ENCODE data around the gene SRC.

SRC gene

DNA sequence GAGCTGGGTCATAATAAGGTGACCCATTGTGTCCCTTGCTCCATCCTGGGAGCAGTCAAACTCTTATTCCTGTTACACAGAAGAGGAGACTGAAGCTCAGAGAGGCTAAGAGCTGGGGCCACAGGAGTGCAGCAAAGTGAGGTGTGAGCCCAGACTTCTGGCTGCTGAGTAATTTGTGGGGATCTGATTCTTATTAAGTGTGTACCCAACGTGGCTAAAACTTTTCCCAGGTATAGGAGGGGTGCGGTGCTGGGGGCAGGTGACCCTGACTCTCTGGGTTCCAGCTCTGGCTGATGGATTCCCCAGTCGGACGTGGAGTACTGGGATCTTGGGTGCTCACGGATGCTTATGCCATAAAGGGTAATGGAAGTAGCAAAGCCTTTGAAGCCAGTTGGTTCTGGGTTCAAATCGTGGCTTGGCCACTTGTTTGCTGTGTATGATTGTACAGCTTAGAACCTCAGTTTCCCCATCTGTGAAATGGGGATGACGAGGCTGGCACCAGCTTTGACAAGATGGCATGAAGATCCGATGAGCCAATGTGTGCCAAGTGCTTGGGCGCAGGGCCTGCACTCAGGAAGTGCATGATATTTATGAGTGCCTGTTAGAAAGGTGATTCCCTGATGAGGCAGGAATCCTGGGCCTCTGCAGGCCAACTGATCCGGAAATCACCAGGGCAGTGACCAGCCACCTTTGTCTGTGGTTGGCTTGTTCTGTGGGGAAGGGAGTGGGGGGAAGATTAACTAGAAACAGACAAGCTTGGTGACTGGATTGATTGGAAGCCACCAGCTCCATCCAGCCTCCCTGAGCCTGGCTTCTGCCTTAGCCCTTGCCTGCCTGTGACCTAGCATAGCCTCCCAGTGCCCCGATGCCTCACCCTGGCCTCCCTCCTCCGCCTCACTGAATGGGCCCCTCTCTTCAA lies 6.0 kb downstream of the SRC start:
- no peak for DNase-seq

GRCh38 chr20:37352608-37352980 lies 6.7 kb downstream of the SRC start:
- no peak for DNase-seq

GRCh38 chr20:37353285-37353849 lies 7.4 kb downstream of the SRC start:
- DNase-seq = no peak

DNA sequence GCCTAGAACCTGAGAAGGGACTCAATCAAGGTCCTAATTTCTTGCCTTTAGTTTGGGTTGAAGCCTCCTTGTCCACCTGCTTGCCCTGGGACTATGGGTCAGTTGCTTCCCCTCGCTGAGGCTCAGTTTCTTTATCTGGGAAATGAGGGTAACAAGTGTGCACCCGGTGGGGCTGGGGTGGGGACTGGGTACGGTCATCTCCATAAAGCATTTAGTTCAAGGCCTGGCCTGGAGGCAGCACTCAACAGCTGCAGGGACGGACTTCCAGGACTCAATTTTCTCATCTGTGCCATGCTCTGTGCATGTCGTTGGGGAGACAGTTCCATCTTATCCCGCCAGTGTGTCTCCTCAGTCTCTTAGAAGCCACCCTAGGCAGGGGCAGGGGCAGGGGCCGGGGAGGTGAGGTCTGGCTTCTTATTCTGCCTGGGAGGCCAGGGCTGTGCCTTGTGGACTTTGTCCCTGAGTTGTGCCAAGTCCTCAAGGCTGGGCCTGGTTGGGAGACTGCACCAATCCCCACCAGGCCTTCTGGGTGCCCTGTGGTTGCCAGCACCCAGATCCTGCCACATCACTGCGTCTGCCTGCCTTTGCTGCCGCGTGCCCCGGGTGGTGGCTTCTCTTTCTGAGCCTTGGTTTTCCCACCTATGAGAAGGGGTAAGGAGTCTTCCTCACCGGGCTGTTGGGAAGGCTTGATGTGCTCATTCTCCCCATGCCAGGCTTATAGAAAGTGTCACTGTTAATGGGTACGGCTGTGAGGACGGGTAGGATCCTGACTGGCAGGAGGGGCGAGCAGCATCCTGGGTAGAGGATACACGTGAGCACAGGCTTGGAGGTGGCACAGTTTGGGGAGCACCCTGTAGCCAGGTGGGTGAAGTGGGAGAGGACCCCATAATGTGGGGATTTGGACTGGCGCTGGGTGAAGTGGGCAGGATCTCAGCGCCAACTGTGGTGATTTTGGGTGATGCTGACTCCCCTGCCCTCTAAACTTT lies 8.6 kb downstream of the SRC start:
- no peak for DNase-seq

- DNase-seq = no peak
Measured at GRCh38 chr20:37355252-37356180, 9.6 kb downstream of the SRC start.

- no peak for DNase-seq
Measured at GRCh38 chr20:37356387-37356786, 10.4 kb downstream of the SRC start.

GRCh38 chr20:37356961-37357371 lies 11.0 kb downstream of the SRC start:
- DNase-seq = no peak

DNA sequence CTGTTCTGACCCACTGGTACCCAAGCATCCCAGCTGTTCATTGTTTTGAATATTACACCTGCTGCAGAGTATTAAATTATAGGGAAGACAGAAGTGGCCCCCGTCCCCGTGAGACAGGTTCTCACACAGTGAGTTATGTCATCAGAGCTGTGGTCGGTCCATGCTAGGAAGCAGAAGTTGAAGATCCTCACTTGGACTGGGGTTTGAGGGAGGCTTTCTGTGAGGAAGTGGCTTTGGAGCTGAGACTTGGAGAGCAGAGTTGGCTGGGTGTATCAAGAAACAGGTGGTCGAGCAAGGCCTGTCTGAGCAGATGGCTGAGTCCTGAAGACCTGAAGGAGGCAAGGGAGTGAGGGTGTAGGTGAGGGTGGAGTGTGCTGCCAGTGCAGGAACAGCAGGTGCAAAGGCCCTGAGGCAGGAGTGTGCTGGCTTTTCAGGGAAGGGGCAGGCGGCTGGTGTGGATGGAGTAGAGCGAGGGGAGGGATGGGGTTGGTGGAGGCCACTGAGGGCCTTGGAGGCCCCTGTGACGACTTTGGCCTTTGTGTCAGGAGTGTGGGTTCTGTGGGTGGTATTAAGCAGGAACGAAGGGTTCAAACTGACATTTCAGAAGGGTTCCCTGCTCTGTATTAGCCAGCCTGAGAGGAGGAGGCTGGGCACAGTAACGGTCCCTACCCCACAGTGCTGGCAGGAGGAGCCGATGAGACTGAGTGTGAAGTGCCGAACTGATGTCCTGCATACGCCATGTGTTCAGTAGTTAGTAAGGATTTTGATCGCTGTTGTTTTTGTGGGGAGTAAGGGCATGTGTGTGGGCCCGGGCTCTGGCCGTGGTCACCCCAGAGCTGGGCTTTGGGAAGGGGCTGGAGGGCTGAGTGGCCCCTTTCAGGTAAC lies 11.8 kb downstream of the SRC start:
- DNase-seq = no peak

DNA sequence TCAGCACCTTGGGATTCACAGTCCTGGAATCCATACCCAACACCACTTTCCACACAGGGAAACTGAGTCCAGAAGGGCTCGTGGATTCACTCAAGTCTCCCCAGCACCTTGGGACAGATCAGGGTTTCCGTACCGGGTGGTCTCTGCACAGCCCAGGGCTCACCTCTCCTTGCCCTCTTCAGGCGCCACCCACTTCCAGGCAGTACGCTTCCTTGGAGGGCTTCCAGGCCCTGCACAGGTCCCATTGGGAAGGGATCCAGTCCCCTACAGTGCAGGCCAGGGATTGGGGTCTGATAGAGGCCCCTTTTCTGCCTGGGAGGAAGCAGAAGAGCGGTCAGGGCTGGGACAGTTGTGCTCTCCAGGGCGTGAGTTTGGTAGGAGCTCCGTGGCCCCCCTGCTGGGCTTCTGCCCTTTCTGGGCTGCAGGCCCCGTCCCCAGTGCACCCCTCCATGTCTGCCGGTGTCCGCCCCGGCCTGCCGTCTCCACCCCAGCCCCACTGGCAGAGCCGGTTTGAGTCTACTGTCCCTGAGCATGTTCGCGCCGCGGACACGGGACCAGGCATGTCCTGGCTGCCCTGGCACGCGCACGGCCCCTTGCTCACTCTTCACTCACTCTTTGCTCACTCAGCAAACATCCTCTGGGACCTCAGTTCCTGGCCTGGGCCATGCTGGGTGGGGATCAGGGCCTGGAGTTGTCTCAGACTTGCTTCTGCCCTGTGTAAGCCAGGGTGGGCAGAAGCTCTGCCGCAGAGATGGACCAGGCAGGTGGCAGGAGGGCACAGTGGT lies 12.6 kb downstream of the SRC start:
- DNase-seq = no peak

- DNase-seq = no peak
Measured at GRCh38 chr20:37359331-37359730, 13.4 kb downstream of the SRC start.

GRCh38 chr20:37359836-37360235 lies 13.9 kb downstream of the SRC start:
- no peak for DNase-seq

GRCh38 chr20:37360391-37361115 lies 14.6 kb downstream of the SRC start:
- no peak for DNase-seq

DNA sequence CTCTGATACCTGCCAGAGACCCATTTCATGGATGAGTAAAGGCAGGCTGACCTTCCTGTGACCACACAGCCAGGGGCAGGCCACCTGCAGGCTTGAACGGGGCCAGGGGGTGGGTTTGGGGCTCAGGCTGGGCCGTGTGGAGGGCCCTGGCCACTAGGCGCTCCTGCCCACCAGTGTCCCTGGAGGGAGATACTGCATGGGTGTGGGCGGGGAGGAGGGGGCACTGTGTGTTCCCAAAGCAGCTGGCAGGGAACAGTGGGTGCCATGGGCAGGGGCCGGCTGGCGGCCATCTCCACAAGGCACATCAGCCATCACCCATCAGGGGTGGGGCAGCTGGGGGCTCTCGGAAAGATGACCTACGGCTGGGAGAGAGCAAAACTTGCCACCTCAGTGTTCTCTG lies 15.4 kb downstream of the SRC start:
- no peak for DNase-seq

DNA sequence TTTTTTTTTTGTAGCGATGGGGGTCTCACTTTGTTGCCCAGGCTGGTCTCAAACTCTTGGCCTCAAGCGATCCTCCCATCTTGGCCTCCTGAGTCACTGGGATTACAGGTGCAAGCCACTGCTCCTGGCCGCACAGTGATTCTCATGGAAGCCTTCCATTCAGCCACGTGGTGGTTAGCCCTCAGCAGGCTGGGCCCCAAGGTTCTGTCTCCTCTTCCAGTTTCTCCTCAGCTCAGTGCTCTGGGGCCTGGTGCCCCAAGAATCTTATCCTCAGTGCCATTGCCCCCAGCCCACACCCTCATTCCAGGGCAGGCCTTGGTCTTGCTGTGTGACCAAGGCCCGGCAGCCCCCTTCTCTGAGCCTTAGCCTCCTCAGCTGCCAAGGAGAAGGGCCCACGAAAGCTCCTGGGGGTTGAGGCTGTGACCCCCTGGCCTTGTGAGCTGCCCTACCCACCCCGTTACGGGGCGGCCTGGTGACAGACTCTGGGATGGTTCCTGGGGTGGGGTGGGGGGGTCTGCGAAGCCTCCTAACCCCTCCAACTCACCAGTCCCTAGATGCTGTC lies 16.4 kb downstream of the SRC start:
- DNase-seq = no peak

DNA sequence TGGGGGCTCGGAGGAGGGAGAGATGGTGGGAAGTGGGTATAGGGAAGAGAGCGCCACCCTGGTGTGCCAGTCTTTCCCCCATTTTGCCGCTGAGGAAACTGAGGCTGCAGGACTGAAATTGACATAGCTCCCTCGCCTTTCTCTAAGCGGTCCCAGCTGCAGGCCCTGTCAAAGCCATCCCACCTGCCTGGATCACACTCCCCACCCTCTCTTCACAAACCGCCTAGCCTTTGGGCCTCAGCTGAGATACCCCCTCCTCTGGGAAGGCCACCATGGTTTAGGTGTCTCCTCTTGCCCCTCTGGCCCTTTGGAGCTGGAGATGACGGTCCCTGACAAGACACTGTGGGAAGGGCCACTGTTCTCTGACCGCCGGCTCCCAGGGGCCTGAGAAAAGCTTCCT lies 16.9 kb downstream of the SRC start:
- no peak for DNase-seq

GRCh38 chr20:37363221-37364012 lies 17.5 kb downstream of the SRC start:
- no peak for DNase-seq

DNA sequence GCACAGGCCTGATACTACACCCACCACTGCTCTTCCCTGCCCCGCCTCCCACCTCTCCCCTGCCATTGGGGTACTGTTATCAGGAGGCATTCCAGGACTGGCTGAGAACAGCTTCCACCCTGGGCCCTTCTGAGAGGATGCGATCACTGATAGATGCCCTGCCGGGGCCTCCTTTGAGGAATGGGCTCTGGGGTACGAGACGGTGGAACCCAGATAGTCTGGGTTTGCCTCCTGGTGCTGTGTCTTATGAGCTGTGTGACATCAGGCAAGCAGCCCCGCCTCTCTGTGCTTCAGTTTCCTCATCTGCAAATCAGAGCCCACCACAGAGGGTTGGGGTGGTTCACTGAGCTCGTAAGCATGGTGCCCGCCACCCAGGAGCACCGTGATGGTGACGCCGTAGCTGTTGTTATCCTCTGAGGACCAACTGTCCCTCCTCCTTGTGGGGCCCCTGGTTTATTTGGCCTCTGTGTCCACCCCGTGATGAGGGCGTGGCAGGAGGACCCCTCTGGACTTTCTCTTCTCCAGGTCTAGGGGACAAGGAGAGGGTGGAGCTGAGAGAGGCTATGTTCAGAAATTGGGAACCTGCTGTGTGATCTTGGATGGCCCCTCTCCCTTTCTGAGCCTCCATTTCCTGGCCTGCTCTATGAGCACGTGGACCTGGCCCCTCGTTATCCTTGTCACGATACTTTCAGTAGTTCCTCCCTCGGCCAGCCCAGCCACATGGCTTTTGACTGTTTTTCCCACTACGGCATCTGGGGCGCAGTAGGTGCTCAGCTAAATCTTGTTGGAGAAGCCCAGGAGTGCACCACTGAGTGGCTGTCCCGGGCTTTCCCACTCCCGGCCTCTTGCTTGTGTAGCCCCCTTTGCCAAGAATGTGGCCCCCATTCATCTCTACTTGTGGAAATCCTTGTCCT lies 18.3 kb downstream of the SRC start:
- DNase-seq = no peak

Data from activated CD4-positive, alpha-beta T cell treated with anti-CD3 and anti-CD28 coated beads for 48 hours (primary cell).